Osteoblast (primary cell): Measurements from ENCODE around the gene C14orf180. TPM values are rescaled to one million over a fixed set of nuclear protein-coding genes. Genes with fewer than 3 reads are reported as not detected.
A peak's percentile ranks its signal among the peaks of the same experiment; 100 is the strongest.

Source experiments
- DNase-seq: peaks from one replicate; pipeline ENCODE4 v3.0.0; 2011; ENCODE audit warnings: low spot score, mixed read lengths; ENCODE audit not compliant: insufficient read length; ENCODE audit errors: missing footprints
- H2AFZ ChIP-seq: 2 replicates; pipeline ENCODE4 v1.6.0; 2011; ENCODE audit warnings: mild to moderate bottlenecking, low read length
- H3K27ac ChIP-seq: 2 replicates; pipeline ENCODE4 v1.5.1; 2011; ENCODE audit warnings: mild to moderate bottlenecking, low read depth, low read length, moderate library complexity
- H3K27me3 ChIP-seq: 2 replicates; pipeline ENCODE4 v1.6.0; 2012; ENCODE audit warnings: mild to moderate bottlenecking, control low read depth, inconsistent platforms, low read length, moderate library complexity; ENCODE audit not compliant: insufficient read depth
- H3K36me3 ChIP-seq: 2 replicates; pipeline ENCODE4 v1.5.1; 2011; ENCODE audit warnings: mild to moderate bottlenecking, low read length, control low read depth, moderate library complexity; ENCODE audit not compliant: insufficient read depth
- H3K4me1 ChIP-seq: 2 replicates; pipeline ENCODE4 v1.5.1; 2011; ENCODE audit warnings: mild to moderate bottlenecking, low read length, control low read depth, moderate library complexity; ENCODE audit not compliant: insufficient read depth
- H3K4me2 ChIP-seq: 2 replicates; pipeline ENCODE4 v1.6.0; 2011; ENCODE audit warnings: mild to moderate bottlenecking, low read length; ENCODE audit not compliant: insufficient read depth
- H3K4me3 ChIP-seq: fragments of 200-600 bp; sonication (generic); 3 replicates; pipeline ENCODE4 v1.5.1; 2012; ENCODE audit warnings: mild to moderate bottlenecking, low read length, inconsistent platforms; ENCODE audit not compliant: insufficient read depth
- H3K79me2 ChIP-seq: 2 replicates; pipeline ENCODE4 v1.6.0; 2012; ENCODE audit warnings: mild to moderate bottlenecking, low read length, control low read depth, inconsistent platforms; ENCODE audit not compliant: insufficient read depth
- H3K9me3 ChIP-seq: 2 replicates; pipeline ENCODE4 v1.5.1; 2011; ENCODE audit warnings: low read depth, low read length, control low read depth
- H4K20me1 ChIP-seq: 2 replicates; pipeline ENCODE4 v1.6.0; 2012; ENCODE audit warnings: mild to moderate bottlenecking, low read length, control low read depth; ENCODE audit not compliant: insufficient read depth
- total RNA-seq: library from RNA; depleted of rRNA; stranded (reverse); fragments of >200 nt; gene quantifications from 2 replicates; pipeline ENCODE4 v1.2.3, GENCODE V29; 2012
- TF ChIP-seq, protein P1 (sequence below): IDR thresholded peaks from 2 replicates; pipeline ENCODE4 v1.5.1; 2011; ENCODE audit warnings: mild to moderate bottlenecking, low read depth, low read length, moderate library complexity; ENCODE audit errors: extremely low read depth

C14orf180 gene
- total RNA-seq, 1 donor, result not detected

DNA sequence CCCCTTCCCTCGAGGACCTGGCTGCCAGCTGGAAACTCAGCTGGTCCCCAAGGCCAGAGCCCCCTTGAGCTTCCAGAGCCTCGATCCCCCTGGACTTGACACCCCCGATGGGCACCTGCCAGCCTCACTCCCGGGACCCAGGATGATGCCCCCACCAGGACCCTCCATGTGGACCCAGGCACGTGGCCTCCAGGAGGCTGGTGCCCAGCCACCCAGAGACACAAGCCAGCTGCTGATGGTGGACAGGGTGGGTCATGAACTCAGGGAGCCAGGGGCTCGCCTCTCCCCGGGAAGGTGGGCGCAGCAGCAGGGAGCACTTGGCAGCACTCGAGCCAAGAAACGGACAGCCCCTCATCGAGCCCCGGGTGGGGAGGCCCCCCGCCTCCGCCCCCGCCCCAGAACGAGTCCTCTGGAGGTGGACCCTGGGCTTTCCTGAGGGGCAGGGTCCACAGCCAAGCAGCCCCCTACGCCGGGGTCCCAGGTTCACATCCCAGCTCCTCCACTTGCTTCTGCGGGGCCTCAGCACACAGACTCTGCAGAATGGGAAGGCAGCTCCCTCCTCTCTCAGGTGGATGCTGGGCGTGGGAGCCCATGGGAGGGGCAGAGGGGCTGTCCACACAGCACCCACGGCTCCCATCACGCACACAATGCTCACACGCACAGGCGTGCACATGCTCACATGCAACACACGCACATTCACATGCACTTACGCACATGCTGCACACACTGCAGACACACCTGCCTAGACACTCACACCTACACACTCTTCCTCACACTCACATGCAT lies 12.1 kb downstream of the C14orf180 start:
- Histone ChIP-seq H3K4me2 (no peak overlapping the region), H3K27me3 (no peaks in the 10 kb centered on the region), H3K9me3 (no peaks in the 10 kb centered on the region), H3K79me2 (no peaks in the 10 kb centered on the region), H3K36me3 (no peaks in the 10 kb centered on the region), H3K27ac (no peak overlapping the region), H3K4me3 (no peak overlapping the region), H4K20me1 (no peaks in the 10 kb centered on the region), H2AFZ (no peak overlapping the region), H3K4me1 (no peaks in the 10 kb centered on the region)
- TF ChIP-seq, protein P1, sequence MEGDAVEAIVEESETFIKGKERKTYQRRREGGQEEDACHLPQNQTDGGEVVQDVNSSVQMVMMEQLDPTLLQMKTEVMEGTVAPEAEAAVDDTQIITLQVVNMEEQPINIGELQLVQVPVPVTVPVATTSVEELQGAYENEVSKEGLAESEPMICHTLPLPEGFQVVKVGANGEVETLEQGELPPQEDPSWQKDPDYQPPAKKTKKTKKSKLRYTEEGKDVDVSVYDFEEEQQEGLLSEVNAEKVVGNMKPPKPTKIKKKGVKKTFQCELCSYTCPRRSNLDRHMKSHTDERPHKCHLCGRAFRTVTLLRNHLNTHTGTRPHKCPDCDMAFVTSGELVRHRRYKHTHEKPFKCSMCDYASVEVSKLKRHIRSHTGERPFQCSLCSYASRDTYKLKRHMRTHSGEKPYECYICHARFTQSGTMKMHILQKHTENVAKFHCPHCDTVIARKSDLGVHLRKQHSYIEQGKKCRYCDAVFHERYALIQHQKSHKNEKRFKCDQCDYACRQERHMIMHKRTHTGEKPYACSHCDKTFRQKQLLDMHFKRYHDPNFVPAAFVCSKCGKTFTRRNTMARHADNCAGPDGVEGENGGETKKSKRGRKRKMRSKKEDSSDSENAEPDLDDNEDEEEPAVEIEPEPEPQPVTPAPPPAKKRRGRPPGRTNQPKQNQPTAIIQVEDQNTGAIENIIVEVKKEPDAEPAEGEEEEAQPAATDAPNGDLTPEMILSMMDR, result no peak
- peak; percentile 88 for DNase-seq

DNA sequence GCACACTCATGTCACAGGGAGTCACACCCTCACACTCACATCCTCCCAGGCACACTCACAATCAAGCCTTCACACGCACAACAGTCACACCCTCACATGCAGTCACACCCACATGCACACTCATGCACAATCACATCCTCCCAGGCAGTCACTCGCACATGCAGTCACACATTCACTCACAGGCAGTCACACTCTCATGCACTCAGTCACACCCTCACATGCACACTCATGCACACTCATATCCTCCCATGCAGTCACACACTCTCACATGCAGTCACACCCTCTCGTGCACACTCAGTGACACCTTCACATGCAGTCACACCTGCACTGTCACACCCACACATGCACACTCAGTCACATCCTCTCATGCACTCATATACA lies 12.7 kb downstream of the C14orf180 start:
- Histone ChIP-seq H3K4me2 (no peak overlapping the region), H3K9me3 (no peaks in the 10 kb centered on the region), H4K20me1 (no peaks in the 10 kb centered on the region), H2AFZ (no peak overlapping the region), H3K4me3 (no peak overlapping the region), H3K4me1 (no peaks in the 10 kb centered on the region), H3K36me3 (no peaks in the 10 kb centered on the region), H3K27me3 (no peaks in the 10 kb centered on the region), H3K79me2 (no peaks in the 10 kb centered on the region), H3K27ac (no peak overlapping the region)
- TF ChIP-seq, protein P1, result no peak
- no peak for DNase-seq

DNA sequence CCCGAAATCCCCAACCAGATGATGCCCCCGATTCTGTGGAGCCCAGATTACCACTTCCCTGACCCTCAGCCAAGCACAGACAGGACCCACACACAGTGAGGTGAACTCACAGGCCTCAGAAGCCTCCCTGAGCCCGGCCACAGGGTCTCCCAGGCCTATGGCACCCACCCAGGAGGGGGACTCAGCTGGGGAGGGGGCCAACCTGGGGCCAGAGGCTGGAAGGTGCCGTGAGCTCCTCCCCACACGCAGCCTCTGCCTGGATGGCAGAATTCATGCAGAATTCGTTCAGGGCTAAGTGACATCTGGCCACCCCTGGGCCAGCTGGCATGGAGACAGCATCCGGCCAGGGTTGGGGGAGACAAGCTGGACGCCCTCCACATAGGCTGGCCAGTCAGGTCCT lies 13.2 kb downstream of the C14orf180 start:
- no peaks in the 10 kb centered on the region for H3K27me3 ChIP-seq
- H3K9me3 ChIP-seq, result no peaks in the 10 kb centered on the region
- no peaks in the 10 kb centered on the region for H3K79me2 ChIP-seq
- no peak overlapping the region for H3K4me2 ChIP-seq
- no peak overlapping the region for H2AFZ ChIP-seq
- no peaks in the 10 kb centered on the region for H4K20me1 ChIP-seq
- no peak overlapping the region for H3K4me3 ChIP-seq
- no peaks in the 10 kb centered on the region for H3K4me1 ChIP-seq
- H3K27ac ChIP-seq, result no peak overlapping the region
- H3K36me3 ChIP-seq, result no peaks in the 10 kb centered on the region
- peak; percentile 78 for DNase-seq
- TF ChIP-seq, protein P1, result no peak

DNA sequence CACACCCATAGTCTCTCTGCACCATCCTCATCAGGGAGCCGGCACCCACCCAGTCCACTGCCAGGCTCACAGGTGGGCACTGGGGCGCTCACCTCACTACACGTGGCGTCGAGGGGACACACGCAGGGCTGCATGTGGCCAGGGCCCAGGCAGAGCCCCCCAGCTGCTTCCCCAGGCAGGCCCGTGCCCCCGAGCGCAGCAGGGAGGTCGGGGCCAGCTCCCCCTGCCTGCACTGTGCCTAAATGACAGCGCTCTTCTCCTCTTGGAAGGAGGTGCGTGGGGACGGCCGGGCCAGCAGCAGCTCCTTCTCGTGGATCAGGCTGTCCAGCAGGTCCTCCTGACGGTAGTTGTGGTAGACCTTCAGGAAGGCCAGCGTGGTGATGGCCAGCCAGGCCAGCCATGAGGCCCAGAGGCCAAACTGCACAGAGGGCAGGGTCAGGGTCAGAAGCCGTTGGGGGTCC lies 13.7 kb downstream of the C14orf180 start:
- no peaks in the 10 kb centered on the region for H3K9me3 ChIP-seq
- TF ChIP-seq, protein P1, result no peak
- no peak overlapping the region for H3K4me2 ChIP-seq
- no peak overlapping the region for H3K4me3 ChIP-seq
- no peaks in the 10 kb centered on the region for H4K20me1 ChIP-seq
- H3K36me3 ChIP-seq, result no peaks in the 10 kb centered on the region
- DNase-seq, result peak; percentile 86
- no peaks in the 10 kb centered on the region for H3K4me1 ChIP-seq
- no peaks in the 10 kb centered on the region for H3K27me3 ChIP-seq
- H3K27ac ChIP-seq, result no peak overlapping the region
- H2AFZ ChIP-seq, result no peak overlapping the region
- no peaks in the 10 kb centered on the region for H3K79me2 ChIP-seq
